ENCODE results near the gene FYN.

DNA sequence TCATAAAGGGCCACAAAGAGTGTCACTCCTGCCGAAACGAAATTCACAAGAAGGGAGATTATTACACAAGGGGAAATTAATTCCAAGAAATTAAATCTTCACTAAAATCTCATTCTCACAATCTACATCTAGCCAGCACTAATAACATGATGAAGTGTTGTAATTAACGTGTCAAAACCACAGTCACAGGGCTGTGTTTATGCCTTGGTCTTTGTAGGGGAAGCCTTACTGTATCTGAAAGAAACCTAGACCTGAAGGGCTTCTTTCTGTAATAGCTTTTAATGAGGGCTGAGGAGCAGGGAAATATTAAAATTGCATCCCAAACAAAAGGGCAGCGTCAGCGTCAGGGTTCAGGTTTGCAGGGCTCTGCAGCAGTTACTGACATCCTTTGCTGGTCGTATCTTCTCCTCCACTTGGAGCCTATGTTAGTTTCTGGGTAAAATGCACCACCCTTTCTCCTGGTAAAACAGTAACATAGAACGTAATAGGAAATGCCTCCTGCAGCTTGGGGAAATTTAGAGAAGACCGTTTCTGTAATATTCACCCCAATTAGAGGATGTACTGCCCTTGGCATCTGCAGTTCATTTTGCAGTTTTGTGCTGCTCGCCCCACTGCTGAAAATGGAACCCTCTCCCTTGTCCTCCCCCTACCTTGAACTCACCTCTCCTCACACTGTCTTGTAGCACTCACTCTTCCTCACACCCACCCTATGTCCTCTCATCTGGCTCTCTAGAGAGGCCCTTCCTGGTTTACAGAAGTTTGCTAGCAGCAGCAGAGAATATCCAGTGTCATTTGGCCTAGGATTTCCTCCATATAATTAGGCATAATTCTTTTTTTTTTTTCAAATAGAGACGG, 158.6 kb downstream of the FYN start:
- TF ChIP-seq, protein P1, sequence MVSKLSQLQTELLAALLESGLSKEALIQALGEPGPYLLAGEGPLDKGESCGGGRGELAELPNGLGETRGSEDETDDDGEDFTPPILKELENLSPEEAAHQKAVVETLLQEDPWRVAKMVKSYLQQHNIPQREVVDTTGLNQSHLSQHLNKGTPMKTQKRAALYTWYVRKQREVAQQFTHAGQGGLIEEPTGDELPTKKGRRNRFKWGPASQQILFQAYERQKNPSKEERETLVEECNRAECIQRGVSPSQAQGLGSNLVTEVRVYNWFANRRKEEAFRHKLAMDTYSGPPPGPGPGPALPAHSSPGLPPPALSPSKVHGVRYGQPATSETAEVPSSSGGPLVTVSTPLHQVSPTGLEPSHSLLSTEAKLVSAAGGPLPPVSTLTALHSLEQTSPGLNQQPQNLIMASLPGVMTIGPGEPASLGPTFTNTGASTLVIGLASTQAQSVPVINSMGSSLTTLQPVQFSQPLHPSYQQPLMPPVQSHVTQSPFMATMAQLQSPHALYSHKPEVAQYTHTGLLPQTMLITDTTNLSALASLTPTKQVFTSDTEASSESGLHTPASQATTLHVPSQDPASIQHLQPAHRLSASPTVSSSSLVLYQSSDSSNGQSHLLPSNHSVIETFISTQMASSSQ (IDR thresholded peaks at IDR 0.05; ENCODE audit: low read depth), result no peak
- TF ChIP-seq, protein P1 (CRISPR knock-in tag; IDR thresholded peaks at IDR 0.05; ENCODE audit: borderline replicate concordance), result no peak
- TF ChIP-seq ZNF224 (CRISPR knock-in tag; IDR thresholded peaks at IDR 0.05), result no peak
- TF ChIP-seq HMG20B (CRISPR knock-in tag; conservative IDR thresholded peaks at IDR 0.05), result no peak

Data from HepG2 (cell line).